ENCODE measurements around the gene SHISAL1.

The SHISAL1 gene

DNA sequence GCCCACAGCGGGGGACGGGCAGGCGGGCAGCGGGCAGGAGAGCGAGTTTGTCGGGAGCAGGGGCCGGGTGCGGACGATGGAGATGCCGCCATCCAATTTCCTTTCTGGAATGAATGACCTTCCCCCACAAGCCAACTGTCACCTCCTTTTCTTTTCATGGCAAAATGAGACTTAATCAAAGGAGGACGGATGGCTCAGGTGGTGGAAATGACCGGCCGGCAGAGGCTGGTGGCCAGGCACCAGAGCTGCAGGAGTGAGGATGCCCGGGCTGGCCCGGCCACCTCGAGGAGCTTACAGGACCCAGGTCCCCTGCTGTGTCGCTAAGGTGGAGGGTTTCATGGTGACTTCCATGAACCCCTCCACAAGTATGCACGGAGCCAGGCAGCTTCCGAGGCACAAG lies 11.7 kb downstream of the SHISAL1 start:
- no peak for DNase-seq (ENCODE audit: low read depth)

DNA sequence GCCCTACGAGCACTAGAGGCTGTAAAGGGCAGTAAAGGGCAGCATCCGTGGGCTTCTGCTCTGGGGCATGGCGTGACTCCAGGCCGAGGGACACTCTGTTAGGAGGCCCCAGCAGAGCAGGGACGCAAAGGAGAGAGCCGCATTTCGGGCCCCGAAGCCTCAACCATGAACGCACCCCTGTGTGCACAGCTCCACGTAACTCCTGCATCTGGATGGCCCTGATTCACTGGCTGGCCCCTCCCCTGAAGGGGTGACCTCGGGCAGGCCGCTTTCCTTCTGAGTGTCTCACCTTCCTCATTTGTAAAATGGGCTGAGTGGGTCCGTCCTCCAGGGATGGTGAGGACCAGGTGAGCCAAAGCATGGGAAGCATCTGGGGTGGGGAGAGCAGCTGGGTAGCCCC lies 13.6 kb downstream of the SHISAL1 start:
- no peak for DNase-seq (ENCODE audit: low read depth)

DNA sequence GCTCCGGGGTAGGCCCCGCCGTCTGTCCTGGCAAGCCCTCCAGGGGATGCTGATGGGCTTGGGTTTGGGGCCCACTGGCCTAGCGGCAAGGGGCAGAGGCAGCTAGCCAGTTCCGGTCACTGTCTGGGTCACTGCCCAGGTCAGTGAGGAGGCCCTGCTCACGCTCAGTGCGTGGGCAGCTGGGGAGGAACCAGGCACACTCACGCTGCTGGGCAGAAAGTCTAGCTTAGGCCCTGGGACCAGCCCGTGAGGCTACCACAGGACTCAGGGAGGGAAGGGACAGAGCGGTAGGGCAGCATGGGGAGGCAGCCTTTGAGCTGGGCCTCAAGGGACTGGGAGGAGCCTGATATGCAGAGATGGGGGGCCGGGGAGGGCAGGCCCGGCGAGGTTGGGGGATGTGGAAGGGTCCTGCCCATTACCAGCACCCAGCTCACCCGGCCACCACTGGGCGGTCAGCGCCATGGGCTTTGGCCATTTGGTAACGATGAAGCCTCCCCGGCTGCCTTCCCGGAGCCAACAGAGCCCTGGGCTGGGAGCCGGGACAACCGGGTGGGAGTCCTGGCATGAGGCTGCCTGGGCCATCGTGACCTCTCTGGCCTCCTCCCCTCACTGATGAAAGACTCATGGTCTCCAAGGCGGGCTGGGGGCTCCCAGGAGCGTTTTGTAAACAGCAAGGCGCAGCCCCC lies 14.2 kb downstream of the SHISAL1 start:
- DNase-seq (ENCODE audit: low read depth) = no peak

DNA sequence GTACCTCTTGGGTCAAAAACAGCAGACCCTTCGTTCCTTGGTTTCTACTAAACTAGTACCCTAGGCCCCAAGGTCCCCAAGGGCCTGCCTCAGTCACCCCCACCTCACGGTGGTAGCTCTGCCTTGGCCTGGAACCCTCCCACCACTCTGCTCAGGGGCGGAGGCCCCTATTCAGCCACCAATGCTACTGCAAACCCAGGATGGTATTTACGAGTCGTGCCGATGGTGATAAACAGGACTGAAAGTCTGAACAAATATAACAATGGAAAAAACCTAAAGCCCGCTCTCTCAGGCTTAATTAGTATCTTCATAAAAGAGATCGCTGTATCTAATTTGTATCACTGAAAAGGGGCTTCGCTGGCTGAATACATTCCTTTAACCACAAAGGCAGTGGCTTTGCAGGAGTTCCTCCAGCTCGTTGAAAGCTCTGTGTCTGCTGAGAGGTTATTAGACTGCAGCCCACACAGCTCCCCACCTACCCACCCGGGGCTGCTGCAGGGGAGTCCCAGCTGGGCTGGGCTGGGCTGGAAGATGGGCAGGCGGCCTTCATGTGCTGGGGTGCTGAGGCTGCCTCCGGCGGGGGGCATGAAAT lies 15.2 kb downstream of the SHISAL1 start:
- DNase-seq (ENCODE audit: low read depth) = no peak

DNA sequence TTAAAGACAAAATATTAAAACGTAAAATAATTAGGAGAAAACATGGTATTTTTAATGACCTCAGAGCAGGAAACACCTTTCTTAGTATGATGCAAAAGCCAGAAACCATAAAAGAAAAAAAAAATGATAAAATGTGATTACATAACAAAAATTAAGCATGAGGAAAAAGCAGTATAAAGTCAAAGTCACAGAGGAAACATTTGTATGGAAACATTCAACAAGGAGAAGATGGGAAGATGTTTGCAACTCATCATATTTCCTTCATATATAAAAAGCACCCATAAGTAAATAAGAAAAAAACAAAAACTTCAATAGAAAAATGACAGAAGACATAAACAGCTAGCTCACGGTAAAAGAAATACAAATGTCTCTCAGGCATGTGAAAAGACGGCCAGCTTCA lies 17.3 kb downstream of the SHISAL1 start:
- DNase-seq (ENCODE audit: low read depth) = no peak

DNA sequence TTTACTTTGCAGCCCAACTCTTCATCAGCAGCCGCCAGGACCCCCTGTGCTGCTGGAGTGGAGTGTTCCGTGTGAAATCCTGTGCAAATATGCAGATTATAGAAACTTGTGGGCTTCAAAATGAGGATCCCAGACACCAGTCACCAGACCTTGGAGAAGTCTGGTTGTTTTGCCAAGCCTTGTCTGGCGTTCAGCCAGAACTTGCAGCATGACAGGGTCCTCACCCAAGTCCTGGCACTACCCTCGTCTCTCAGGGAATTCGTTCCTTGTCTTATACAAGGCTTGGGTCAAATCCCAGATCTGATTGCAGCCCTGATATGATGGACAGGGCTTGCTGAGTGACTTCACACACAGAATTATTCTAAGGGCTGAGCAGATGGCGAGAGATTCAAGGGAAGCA lies 18.9 kb downstream of the SHISAL1 start:
- no peak for DNase-seq (ENCODE audit: low read depth)

DNA sequence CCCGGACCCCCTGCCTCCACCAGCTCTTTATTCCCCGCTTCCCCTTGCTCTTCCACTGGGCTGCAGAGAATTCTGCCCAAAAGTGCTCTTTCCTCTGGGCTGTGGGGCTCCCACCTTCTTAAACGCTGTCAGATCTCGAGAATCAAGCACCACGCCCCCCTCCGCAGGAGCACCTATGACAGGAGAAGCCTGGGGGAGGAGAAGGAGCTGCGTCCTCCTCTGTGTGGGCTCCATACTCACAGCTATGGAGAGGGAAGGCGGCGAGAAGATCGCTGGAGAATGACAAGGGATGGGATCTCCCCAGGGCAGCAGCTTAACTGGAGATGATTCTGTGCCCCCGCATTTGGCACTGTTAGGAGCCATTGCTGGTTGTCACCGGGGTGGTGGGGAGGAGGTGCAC lies 19.7 kb downstream of the SHISAL1 start:
- DNase-seq (ENCODE audit: low read depth) = no peak

DNA sequence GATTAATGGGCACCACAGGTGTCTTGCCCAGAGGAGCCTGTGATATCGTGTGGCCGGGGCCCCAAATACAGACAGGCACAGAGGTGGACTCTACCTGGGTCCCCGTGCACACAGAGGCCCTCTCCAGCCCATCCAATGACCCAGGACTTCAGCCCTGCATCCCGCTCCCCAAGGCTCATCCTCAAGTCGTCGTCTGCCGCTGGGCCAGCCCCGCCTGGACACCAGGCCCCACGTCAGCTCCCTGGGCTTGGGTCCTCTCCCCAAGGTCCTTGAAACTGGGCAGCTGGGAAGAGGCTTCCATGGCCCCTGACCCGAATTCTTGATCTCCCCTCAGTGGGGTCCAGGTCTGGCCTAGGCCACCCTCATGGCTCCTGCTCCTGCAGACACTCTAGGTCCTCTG lies 20.2 kb downstream of the SHISAL1 start:
- DNase-seq (ENCODE audit: low read depth) = no peak

DNA sequence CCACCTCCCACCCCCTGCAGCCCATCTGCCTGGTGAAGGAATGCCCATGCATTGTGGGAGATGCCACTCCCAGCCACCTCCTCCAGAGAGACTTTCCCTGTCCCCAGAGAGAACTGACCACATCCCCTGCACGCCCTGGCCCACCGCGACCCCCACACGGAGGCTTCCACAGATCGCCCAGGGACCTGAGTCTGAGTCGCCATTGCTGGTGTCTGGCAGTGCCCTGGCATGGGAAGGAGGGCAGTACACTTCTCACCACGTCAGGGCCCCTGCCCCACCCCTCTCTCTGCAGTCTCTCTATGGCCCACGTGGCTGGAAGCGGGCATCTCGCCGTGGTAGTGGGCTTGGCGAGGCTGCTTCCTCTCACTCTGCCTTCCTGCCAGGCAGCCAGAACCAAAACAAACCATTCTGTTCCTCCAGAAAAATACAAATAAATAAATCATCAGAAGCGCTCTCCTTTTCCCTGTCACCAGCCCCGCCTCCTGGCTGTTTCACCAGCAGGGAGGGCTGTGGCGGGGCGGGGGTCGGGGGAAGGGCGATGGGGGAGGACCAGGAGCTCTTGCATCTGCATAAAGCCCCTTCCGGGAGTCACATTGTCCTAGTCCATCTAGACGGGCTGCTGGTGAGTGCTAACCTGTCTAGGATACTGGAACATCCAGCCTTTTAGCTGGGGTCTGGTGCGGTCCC lies 20.9 kb downstream of the SHISAL1 start:
- DNase-seq (ENCODE audit: low read depth) = no peak

DNA sequence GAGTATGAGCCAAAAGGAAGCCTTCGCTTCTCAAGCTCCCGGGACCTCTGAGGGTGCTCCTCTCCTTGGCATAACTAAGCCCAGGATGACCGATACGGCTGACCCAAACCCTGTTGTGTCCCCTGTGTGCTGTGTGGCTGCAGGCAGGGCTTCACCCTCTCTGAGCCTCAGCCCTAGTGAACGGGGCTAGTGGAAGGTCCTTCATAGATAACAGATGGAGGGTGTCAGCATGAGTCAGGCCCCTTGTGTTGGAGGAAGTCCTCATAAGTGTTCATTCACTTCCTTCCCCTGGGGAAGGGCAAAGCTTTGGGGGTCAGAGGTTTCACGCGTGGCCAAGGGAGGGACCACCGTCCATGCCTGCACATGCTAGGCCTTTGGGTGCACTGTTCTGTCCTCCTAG lies 21.5 kb downstream of the SHISAL1 start:
- no peak for DNase-seq (ENCODE audit: low read depth)

DNA sequence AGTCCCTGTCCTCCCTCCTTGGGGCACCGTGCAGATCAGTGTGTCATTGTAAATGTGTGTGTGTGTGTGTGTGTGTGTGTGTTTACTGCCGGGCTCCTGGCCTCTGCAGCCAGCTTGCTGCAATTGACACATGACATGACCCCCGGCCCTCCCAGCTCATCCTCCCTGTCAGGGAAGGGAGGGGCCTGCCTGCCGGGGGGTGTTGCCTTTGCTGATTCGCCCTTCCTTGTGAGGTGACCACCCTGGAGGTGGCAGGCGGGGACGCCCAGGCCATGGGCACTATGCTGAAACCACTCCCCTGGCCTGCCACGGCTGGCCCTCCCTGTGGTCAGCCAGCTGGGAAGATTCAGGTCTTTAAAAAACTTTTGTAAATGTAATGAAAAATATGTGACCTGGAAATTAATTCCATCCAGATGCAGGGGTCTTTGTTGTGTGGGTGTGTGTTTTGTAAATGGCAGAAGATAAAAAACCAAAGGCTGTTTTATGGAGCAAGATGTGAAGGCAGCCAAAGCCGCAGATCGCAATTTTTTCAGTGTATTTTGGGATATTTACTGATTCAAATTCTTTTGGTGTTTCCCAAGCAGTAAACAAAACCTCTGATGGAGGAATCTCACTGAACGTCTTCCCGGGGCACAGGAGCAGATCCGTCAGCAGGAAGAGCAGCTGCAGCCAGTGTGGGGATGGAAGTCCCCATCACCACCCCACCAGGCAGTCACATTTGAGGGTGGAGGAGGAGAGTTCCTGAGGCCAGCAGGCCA lies 23.2 kb downstream of the SHISAL1 start:
- no peak for DNase-seq (ENCODE audit: low read depth)

DNA sequence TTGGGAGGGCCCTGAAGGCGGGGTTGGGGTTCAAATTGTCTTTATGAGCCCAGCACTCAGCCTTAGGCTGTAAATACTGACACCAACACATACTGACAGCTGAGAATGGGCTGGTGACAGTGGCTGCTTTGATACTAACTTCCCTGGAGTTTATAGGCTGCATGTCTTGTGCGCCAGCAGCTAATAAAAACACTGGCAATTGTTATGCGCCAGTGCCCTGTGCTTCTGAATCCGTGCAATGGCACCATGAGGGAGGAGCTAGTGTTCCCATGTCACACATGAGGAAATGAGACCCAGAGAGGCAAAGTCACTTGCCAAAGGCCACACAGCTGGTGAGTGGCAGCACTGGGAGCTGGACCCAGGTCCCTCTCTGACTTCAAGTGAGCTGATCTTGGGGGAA lies 23.8 kb downstream of the SHISAL1 start:
- no peak for DNase-seq (ENCODE audit: low read depth)

DNA sequence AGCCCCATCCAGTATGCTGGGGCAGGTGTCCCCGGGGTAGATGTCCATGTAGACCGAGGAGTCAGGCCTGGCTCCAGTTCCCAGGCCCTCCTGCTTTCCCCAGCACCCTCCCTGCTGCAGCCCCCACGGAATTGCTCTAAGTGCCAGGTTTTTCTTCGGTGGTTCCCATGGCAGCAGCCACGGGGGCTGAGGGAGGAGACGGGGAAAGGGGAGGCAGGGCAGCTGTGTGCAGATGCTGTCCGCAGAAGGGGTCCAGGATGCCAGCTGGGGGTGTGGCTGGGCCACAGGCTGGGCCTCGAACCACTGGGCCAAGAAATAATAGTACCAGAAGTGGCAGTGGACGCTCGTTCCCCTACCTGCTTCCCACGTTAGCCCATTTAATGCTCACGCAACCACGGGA lies 25.0 kb downstream of the SHISAL1 start:
- no peak for DNase-seq (ENCODE audit: low read depth)

DNA sequence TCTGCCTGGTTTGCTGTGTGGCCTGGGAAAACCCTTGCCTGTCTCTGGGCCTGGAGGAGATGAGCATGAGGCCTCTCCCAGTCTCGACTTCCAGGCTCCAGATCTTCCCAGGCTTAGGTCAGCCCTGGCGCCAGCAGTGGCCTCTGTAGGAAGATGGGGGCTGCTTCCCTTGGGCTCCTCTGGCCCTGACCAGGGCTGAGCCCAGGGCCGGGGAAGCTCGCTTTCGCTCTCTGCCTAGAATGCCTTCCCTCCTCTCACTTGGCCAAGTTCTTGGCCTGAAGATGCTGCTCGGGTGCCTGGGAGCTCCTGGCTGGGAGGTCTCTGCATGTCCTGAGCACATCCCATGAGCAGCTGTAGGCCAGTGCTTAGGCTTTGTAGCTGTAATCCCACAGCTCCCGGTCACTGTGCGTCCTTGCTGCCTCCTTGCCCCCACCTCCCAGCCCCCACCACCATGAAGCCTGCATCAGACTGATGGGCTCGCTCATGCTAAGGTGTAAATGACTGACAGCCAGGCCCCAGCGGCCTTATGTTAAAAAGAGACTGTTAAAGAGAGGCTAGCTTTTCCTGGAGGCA lies 25.5 kb downstream of the SHISAL1 start:
- no peak for DNase-seq (ENCODE audit: low read depth)

DNA sequence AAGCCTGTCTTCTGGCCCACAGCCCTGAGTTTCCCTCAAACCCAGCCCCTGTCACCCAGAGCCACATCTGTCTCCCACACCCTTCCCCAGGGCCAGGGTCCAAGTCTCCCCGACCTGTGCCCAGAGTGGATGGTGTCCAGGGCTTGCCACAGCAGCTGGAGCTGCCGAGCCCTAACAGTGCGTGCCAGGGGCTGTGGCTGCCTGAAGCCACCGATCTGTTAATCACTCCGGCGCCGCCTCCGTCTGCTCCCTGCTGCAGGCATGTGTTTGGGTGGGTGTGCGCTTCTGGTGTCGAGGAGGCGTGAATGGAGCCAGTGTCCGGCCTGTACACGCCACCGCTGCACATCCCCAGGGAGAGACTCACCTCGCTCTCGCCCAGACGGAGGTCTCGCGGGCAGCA lies 26.1 kb downstream of the SHISAL1 start:
- no peak for DNase-seq (ENCODE audit: low read depth)

DNA sequence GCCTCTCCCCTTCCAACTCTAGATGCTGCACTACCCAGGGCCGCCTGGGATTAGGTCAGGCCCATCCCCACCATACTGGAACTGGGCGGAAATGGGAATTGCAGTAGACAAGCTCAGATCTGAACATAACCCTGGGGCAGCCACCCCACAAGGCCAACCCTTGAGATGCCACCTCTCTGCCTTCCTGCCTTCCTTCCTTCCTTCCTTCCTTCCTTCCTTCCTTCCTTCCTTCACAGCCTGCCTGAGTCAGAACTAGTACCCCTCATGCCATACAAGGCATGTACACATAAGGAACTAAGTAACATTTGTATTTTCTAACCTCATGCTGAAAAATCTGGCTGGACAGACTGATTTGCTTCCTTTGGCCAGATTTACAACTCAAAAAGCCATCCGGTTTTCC lies 28.0 kb downstream of the SHISAL1 start:
- no peak for DNase-seq (ENCODE audit: low read depth)

DNA sequence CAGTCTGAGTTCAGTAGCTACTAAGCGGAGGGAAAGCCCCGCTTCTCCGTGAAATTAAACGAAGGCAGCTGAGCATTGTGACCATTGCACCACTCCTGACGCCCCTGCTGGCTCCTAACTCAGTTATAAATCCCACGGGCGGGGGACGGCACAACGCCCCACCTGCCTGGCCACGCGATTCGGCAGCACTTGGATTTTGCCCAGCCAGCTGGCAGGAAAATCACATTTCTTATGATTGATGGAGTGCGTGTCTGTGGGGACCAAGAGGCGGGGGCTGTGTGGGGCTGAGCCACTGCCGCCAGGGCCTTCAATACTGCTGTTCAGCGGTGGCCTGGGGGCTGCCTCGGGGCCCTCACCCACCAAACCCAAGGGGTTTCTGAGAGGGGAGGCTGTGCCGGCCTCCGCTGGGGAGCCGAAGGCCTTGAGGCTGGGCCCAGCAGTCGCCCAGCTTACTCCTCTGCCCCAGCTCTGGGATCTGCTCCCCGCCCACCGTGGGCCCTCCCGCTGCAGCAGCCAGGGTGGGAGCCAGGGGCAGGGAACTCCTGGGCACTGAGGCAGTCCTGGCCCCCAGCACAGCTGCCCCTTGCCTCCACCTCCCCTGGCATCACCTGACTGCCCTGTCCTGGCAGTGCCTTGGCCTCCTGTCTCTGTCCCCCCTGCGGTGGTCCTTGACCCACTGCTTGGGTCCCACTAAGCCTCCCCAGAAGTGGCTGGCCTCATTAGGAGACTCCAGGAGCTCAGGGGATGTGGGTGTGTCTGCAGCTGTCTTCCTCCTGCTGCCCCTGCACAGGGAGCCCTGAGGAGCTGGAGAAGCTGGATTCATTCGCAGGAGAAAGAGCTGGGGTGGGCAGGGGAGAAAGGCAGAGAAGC lies 30.7 kb downstream of the SHISAL1 start:
- no peak for DNase-seq (ENCODE audit: low read depth)

DNA sequence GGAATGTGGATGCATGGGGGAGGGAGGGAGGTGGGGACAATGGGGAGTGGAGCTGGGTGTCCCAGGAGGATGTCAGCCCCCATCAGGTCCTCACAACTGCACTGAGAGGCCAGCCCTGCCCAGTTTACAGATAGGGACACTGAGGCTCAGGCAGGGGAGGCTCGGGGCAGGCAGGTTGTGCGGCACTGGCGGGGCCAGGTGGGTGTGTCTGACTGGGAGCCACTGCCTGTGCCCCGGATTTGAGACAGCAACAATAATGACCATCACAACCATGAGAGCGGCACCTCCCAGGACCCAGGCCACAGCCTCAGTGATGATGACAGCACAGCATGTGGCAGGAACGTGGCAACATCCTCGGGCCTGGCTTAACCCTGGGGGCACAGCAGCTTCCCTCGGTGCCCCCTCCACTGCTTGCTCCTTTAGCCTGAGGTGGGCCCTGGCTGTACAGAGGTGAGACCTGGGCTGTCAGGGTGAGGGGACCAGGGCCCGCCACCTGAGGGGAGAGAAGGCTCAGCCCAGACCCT lies 32.0 kb downstream of the SHISAL1 start:
- no peak for DNase-seq (ENCODE audit: low read depth)

DNA sequence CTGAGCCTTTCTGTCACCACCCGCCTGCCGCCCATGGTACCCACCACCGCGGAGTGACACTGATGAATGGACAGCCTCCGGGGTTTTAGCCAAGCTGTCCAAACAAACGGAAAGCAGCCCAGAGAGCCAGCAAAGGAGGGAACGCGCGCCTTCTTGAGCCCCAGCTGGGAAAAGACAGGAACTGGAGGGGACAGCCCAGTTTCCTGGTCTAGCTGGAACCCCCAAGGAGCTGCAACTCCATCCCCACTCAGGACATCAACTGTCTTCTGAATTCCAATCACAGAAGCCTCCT lies 33.7 kb downstream of the SHISAL1 start:
- no peak for DNase-seq (ENCODE audit: low read depth)

DNA sequence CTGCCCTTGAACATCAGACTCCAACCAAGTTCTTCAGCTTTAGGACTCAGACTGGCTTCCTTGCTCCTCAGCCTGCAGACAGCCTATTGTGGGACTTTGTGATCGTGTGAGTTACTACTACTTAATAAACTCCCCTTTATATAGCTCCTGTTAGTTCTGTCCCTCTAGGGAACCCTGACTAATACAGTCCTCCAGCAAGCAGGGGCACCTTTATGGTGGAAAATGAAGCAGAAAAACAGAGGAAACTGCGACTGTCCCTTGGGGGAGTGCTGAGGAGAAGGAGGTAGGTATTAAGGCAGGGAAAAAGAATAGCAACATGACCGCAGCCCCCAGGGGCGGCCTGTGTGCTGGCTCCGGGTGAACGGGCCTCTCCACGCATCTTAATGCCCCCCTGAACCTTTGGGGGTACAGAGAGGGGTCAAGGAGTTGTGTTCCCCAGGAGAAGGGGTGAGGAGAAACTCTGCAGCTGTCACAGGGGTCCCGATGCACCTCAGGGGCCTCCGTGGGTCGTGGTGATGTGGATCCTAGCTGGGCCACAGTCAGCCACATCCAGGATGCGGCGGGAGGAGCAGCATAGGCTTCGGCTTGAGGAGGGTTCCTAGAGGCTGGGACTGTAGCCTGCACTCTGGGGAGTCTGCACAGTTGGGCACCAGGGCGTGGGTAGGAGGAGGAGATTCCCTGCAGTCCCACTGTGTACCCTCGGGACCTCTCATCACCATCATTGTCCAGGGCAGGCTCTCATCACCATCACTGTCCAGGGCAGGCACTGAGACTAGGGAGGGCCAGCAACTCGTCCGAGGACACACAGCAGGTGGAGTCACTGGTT lies 34.3 kb downstream of the SHISAL1 start:
- DNase-seq (ENCODE audit: low read depth) = no peak

Data from activated T-cell treated with anti-CD3 and anti-CD28 coated beads for 24 hours (primary cell).